ENCODE data around the gene STYX.
"Not testable (repeated sequence)": the region's sequence is repeated elsewhere in the genome, so short reads cannot be mapped to it uniquely, and the experiment has no call there.

Gene STYX

GRCh38 chr14:52727509-52727908 is 2.5 kb upstream of the STYX start:
- DNase-seq (ENCODE audit: low spot score): not testable (repeated sequence)

DNA sequence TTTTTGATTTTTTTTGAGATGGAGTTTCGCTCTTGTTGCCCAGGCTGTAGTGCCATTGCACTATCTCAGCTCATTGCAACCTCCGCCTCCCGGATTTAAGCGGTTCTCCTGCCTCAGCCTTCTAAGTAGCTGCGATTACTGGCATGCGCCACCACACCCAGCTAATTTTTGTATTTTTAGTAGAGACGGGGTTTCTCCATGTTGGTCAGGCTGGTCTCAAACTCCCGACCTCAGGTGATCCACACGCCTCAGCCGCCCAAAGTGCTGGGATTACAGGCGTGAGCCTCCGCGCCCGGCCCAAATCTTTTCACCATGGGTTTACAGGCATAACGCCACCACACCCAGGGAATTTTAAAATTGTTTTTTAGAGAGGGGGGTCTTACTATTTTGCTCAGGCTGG is 931 bp upstream of the STYX start:
- not testable (repeated sequence) for DNase-seq (ENCODE audit: low spot score)

DNA sequence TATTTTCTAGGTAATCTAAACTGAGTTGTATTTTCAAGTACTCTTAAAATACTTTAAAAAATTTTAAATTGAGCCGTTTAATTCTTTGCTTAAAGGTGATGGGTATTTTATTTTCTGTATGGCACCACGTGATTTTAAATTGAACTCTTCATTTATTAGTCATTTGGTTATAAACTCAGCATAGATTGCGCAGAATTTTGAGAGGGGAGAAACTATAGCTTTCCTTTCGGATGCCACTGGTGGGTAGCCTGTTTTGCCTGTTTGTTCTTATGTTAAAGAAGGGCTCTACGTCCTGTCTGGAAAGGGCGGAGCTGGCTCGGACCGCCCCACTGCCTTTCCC is 411 bp upstream of the STYX start:
- no peak for DNase-seq (ENCODE audit: low spot score)

DNA sequence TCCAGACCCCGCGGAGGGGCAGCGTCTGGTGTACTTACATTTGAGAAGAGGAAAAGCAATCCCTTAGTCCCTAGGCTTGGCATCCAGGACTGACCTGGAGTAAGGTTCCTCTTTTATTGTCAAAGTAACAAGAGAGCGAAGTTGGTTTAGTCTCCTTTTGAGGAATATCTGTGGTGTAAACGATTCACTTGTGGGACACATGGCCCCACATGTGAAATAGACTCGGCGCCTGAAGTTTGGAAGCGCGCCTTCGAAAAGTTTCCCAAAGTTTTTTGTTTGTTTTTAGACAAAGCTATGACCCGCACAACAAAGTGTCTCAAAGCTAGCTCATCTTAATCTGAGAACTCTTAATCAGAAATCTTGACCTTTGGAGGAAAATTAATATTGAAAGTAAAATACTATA is 744 bp downstream of the STYX start:
- peak; percentile 18 for DNase-seq (ENCODE audit: low spot score)

DNA sequence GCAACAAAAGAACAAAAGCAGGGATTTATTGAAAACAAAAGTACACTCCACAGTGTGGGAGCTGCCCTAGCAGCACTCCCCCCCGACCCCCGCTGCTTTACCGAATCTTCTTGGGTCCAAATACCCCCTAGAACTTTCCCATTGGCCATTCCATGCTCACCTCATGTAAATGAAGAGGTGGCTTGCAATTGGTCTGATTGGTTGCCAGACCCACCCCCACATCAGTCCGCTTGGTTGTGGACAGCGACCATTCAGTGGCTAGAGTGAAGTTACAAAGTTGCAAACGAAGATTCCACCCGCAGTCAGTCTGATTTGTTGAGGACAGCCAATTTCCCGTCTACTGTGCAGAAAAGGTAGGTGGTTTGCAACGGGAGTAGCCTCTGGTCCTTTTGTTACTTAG is 3.9 kb downstream of the STYX start:
- no peak for DNase-seq (ENCODE audit: low spot score)

DNA sequence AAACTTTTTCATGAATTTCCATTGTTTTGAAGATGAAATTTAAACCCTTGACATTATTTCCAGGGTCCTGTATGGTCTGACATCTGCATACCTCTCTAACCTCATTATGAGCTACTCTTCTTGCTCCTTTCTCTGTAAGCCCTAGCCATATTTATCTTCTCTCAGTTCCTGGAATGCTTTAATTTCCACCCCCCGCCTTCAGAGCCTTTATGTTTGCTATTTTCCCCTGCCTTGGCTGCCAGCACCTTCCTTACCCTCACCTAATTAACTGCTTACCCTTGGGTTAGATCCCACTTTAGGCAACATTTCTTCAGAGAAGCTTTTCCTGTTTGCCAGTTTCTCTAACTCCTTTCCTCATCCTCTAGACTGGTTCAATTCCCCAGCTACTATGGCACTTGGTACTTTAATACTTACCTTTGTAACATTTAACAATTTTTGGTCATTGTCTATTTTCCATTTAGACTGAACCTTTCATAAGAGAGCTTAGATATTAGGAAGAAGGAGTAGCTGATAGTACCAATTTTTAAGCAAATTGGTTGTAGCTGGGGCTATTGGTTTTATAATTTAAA is 6.0 kb downstream of the STYX start:
- no peak for DNase-seq (ENCODE audit: low spot score)

- no peak for DNase-seq (ENCODE audit: low spot score)
These were observed 8.4 kb downstream of the STYX start for GRCh38 chr14:52738409-52738808.

DNA sequence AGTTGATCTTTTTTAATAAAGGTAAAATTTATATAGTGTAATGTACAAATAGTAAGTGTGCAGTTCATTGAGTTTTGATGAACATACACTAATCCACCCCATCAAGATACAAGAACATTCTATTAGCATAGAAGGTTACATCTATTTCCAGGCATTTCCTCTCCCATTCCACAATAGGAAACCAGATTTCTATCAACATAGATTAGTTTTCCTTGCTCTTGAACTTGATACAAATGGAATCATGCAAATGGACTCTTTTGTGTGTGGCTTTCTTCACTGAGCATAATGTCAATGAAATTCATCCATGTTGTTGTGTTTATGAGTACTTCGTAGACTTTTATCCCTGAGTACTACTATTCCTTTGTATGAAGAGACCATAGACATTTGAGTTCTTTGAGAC is 10.8 kb downstream of the STYX start:
- DNase-seq (ENCODE audit: low spot score): no peak

GRCh38 chr14:52741865-52742264 is 11.9 kb downstream of the STYX start:
- DNase-seq (ENCODE audit: low spot score): no peak

DNA sequence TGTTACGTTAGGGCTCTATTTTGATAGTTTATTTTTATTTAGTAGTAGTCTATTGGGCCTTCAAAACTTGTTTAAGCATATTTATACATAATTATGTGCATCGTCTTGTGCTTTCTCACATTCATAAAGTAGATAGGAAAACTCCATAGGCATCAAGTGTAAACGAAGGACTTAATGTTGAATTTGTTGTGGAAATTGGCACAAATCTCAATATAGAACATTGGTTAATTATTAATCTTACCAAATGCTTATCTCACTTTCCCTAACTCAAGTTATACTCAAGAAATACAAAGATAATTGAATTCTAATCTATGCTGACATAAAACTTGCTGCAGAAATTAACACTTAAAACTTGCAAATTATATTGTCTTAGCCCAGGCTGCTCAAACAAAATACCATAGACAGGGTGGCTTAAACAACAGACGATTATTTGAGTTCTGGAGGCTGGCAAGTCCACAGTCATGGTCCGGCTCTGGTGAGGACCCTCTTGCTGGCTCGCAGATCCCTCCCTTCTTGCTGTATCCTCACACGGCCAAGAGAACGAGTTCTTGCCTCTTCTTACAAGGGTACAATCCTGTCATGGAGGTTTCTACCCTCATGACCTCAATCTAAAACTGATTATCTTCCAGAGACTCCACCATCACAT is 18.8 kb downstream of the STYX start:
- no peak for DNase-seq (ENCODE audit: low spot score)

DNA sequence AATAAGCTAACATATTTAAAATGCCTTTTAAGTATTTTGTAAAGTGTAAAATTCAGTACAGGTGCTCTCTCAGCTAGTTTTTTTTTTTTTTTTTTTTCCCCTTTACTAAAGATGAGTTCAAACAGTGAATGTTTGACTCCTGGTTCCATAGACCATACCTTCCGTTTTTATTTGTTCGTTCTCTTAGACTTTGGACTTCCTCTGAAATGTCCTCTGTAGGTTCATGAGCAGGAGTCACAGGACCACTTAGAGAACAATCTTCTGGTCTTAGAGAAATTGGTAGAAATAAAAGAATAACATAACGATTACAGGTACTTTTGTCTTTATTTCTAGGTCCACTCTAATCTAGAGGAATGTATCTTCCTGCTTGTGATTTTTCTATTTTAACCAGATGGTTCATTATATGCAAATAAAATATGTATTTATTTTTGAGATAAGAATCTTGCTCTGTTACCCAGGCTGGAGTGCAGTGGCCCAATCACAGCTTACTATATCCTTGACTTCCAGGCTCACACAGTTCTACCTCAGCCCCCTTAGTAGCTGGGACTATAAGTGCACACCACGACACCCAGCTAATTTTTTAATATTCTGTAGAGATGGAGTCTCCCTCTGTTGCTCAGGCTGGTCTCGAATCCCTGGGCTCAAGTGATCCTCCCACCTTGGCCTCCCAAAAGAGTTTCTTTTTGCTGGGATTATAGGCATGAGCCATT is 25.8 kb downstream of the STYX start:
- DNase-seq (ENCODE audit: low spot score): no peak

DNA sequence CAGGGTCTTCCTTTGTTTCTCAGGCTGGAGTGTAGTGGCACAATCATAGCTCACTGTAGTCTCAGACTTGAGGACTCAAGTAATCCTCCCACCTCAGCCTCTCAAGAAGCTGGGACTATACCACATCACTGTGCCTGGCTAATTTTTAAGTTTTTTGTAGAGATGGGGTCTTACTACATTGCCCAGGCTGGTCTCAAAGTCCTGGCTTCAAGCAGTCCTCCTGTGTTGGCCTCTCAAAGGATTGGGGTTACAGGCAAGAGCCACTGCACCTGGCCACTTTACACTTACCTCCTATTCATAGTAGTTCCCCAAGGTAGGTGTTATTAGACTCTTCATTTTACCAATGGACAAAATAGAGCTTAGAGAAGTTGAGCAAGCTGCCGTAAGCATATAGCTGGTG is 29.2 kb downstream of the STYX start:
- no peak for DNase-seq (ENCODE audit: low spot score)

DNA sequence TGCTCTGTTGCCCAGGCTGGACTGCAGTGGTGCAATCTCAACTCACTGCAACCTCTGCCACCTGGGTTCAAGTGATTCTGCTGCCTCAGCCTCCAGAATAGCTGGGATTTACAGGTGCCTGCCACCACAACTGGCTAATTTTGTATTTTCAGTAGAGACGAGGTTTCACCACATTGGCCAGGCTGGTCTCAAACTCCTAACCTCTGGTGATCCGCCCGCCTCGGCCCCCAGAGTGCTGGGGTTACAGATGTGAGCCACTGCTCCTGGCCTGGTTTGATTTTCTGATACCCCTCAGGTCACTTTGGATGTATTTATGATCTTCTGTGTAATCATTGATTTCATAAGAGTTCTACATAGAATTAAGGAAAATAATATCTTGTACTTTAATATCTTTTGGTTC is 33.0 kb downstream of the STYX start:
- not testable (repeated sequence) for DNase-seq (ENCODE audit: low spot score)

DNA sequence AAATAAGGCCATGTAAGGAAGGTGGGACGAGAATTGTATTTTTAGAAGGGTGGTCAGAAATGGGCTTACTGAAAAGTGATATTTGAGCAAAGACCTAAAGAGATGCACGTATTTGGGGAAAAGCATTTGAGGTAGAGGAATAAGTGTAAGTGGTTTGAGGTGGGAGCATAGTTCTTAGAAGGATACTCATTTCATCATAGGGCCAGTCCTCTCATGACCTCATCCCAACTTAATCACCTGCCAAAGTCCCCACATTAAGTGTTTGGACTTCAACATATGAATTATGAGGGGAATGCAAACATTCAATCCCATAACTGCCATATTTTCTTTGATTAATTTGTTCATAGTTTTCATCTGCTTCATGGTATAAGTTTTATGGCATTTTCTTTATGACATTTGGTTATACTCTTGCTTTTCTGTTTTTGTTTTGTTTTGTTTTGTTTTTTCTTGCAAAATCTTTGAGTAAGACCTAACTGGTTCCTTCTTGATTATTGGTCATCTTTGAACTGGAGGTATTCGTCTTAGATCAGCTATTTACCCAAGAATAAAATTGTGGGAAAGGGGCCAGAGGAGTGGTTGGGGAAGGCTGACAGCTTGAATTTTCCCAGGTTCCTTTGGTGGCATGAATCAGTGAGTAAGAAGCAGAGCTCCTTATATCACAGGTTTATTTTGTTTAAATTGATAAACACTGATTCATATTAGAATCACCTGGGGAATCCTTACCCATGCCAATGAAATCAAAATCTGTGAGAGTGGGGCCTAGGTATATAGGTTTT is 37.3 kb downstream of the STYX start:
- no peak for DNase-seq (ENCODE audit: low spot score)

DNA sequence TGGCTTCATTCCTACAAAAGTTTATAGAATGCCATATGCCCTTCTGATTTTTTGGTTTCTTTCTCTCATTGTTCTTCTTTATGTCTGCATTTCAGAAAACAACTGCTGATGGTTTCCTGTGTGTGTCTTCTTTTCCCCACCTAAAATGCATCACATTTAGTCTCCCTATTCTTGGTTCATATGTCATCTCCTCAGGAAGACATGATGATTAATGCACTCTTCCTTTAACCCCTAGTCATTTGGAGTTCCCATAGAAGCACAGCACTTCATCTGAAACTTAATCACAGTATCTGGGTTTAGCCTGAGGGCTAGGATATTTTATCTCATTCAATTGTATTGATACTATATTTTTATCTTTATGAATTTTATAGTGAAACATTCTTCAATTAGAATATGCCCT is 39.9 kb downstream of the STYX start:
- DNase-seq (ENCODE audit: low spot score): no peak

DNA sequence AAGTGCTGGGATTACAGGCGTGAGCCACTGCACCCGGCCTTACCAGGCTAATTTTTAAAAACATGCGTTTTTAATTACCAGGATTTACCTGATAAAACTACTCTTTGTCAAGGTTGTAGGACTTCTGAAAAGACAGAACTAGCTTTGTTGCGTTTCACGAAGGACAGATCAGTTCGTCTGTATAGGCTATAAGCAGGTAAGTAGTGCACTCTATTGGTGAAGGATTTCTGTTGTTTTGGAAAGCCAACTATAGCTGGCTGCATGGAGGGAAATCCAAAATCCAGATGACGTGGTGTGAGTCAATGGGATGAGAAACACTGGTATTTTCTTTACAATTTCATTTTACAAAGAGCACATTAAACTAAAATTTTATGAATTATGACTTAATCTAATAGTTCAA is 46.9 kb downstream of the STYX start:
- no peak for DNase-seq (ENCODE audit: low spot score)

GRCh38 chr14:52778702-52779101 is 48.7 kb downstream of the STYX start:
- DNase-seq (ENCODE audit: low spot score): no peak

DNA sequence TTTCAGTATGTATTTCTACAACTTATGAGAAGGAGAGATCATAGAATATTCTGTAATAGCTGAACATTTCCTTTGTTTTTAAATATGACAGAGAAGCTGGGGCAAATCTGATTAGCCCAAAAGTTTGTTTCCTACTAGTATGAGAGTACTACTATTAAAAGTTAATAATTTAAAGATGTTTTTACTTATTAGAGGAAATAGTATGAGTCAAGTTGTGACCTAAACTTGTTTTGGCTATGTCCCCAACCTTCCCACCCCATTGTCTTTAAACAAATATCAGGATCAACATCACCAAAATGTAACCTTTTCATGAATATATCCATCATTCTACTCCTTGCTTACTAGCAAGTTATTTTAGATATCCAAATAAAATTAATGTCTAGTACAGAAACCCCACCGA is 50.9 kb downstream of the STYX start:
- no peak for DNase-seq (ENCODE audit: low spot score)

GRCh38 chr14:52781629-52782028 is 51.7 kb downstream of the STYX start:
- DNase-seq (ENCODE audit: low spot score): no peak

DNA sequence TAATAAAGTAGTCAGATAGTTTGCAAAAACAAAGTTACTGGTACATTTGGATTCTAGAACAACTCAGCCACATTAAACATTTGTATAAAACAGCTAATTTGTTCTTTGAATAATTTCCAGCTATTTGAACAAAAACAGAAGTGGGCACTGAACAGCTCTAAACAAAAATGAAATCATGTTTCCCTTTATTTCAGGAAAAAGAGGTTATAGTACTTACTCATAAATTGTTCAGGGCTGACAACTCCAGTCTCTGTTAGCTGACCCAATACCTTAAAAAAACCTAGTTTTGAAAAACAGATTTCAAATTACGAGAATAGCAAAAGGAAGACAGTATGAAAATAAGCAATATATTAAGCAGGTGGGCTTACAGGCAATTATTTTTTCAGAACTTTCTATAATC is 53.2 kb downstream of the STYX start:
- DNase-seq (ENCODE audit: low spot score): no peak

DNA sequence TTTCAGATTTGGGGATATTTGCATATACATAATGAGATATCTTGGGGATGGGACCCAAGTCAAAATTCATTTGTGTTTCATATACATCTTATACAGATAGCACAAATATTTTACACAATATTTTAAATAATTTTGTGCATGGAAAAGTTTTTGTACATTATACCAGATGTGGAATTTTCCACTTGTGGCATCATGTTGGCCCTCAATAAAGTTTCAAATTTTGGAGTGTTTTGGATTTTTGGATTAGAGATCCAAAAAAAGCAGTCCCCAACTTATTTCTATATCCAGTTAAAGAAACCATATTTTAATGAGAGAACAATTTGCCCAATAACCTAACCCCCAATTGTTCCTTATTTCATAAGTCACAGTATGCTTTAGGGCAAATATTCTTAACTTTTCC is 56.9 kb downstream of the STYX start:
- no peak for DNase-seq (ENCODE audit: low spot score)

GRCh38 chr14:52789118-52789517 is 59.2 kb downstream of the STYX start:
- DNase-seq (ENCODE audit: low spot score): no peak
